Frontal cortex (tissue), 4 donors: ENCODE data around the gene MDP1. TPM values are rescaled to one million over a fixed set of nuclear protein-coding genes. Genes with fewer than 3 reads are reported as not detected.

Experiments
- DNase-seq, 2 donors: peaks; one replicate each; pipeline ENCODE4 v3.0.0; 2012; ENCODE audit warnings: low spot score in 2 of 2
- FAIRE-seq: peaks from 2 replicates; lab custom pipeline; 2012; peaks lifted over from hg19 to GRCh38; lab: Jason Lieb, UNC
- small RNA-seq: library from RNA; depleted of rRNA; stranded (forward); fragments of <200 nt; gene quantifications from one replicate; pipeline ENCODE3, GENCODE V24; 2014
- total RNA-seq: library from RNA; depleted of rRNA; stranded (reverse); fragments of >200 nt; gene quantifications from one replicate; pipeline ENCODE4 v1.2.3, GENCODE V29; 2014
- donor health status: control.
- donor health status: control.
- donor health status: control.

The MDP1 gene
- total RNA-seq, 1 donor from 2014 or later: 18.8 TPM

- DNase-seq (no peak), FAIRE-seq (no peak)
Measured at GRCh38 chr14:24165785-24166184, 50.1 kb downstream of the MDP1 start.

DNA sequence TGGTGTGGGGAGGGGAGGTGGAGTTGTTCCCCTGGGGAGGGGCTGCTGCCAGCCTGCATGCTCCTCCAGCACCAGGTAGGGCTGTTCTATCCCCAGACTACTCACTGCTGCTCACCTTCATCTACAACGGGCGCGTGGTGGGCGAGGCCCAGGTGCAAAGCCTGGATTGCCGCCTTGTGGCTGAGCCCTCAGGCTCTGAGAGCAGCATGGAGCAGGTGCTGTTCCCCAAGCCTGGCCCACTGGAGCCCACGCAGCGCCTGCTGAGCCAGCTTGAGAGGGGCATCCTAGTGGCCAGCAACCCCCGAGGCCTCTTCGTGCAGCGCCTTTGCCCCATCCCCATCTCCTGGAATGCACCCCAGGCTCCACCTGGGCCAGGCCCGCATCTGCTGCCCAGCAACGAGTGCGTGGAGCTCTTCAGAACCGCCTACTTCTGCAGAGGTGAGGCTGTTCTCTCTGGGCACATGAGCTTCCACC, 51.3 kb downstream of the MDP1 start:
- FAIRE-seq: no peak

More for the DNA sequence above, 51.3 kb downstream of the MDP1 start:
- no peak for DNase-seq

Small RNA genes within 50 kb of the gene (small RNA-seq; reads per million reads assigned to genes)
- gene AL136295.4 (not detected), gene CHMP4A (not detected), gene IPO4 (not detected), gene IRF9 (not detected), gene MDP1 (0.10 reads per million)

Other genes with a start within 250 kb of the MDP1 start
- 3.3 TPM for gene DHRS4L2, start 227.1 kb downstream of the MDP1 start, total RNA-seq
- 18.8 TPM for gene CARMIL3, start 164.1 kb downstream of the MDP1 start, total RNA-seq
- gene CPNE6, start 144.5 kb downstream of the MDP1 start, total RNA-seq: 35.5 TPM
- 1.6 TPM for gene PCK2, start 121.8 kb downstream of the MDP1 start, total RNA-seq
- gene DCAF11, start 101.3 kb downstream of the MDP1 start, total RNA-seq: 56.7 TPM
- gene NRL, start 101.1 kb downstream of the MDP1 start, total RNA-seq: 1.2 TPM
- gene FITM1, start 85.4 kb downstream of the MDP1 start, total RNA-seq: 0.41 TPM
- gene PSME1, start 79.9 kb downstream of the MDP1 start, total RNA-seq: 20.4 TPM
- 8.6 TPM for gene EMC9, start 74.5 kb downstream of the MDP1 start, total RNA-seq
- gene PSME2, start 69.5 kb downstream of the MDP1 start, total RNA-seq: 25.7 TPM
- 23.2 TPM for gene RNF31, start 68.6 kb downstream of the MDP1 start, total RNA-seq
- gene IRF9, start 54.8 kb downstream of the MDP1 start, total RNA-seq: 12.2 TPM
- gene REC8, start 44.0 kb downstream of the MDP1 start, total RNA-seq: 15.1 TPM
- 12.6 TPM for gene IPO4, start 27.2 kb downstream of the MDP1 start, total RNA-seq
- gene TM9SF1, start 20.6 kb downstream of the MDP1 start, total RNA-seq: 9.8 TPM
- not detected for gene TSSK4, start 10.4 kb downstream of the MDP1 start, total RNA-seq
- gene CHMP4A, start 2.6 kb downstream of the MDP1 start, total RNA-seq: 40.4 TPM
- 62.8 TPM for gene NEDD8, start 16.3 kb upstream of the MDP1 start, total RNA-seq
- gene GMPR2, start 16.9 kb upstream of the MDP1 start, total RNA-seq: 51.8 TPM
- gene TINF2, start 26.6 kb upstream of the MDP1 start, total RNA-seq: 42.4 TPM
- 0.82 TPM for gene TGM1, start 47.1 kb upstream of the MDP1 start, total RNA-seq
- gene RABGGTA, start 55.5 kb upstream of the MDP1 start, total RNA-seq: 25.7 TPM
- 8.2 TPM for gene DHRS1, start 83.7 kb upstream of the MDP1 start, total RNA-seq
- 22.8 TPM for gene NOP9, start 83.8 kb upstream of the MDP1 start, total RNA-seq
- gene CIDEB, start 91.9 kb upstream of the MDP1 start, total RNA-seq: 2.0 TPM
- 1.6 TPM for gene LTB4R2, start 94.1 kb upstream of the MDP1 start, total RNA-seq
- 1.2 TPM for gene LTB4R, start 95.4 kb upstream of the MDP1 start, total RNA-seq
- 0.82 TPM for gene ADCY4, start 119.0 kb upstream of the MDP1 start, total RNA-seq
- gene RIPK3, start 123.9 kb upstream of the MDP1 start, total RNA-seq: under 0.01 TPM
- gene NFATC4, start 152.1 kb upstream of the MDP1 start, total RNA-seq: 2.9 TPM
- 9.8 TPM for gene NYNRIN, start 182.9 kb upstream of the MDP1 start, total RNA-seq
- not detected for gene CBLN3, start 213.6 kb upstream of the MDP1 start, total RNA-seq
- 13.9 TPM for gene KHNYN, start 213.9 kb upstream of the MDP1 start, total RNA-seq
- gene SDR39U1, start 226.7 kb upstream of the MDP1 start, total RNA-seq: 16.3 TPM